ENCODE results near the gene WBP11. TPM values are rescaled to one million over a fixed set of nuclear protein-coding genes. Genes with fewer than 3 reads are reported as not detected.

The WBP11 gene
- 21.9 and 24.0 TPM in 2 replicates for total RNA-seq

GRCh38 chr12:14803011-14803829 is at the start of gene WBP11, which contains the start of gene C12orf60:
Gene WBP11, minus strand, starts transcription at chr12:14803478. Its CDS starts 2,095 bp downstream, at chr12:14801383.
Gene C12orf60, plus strand, starts transcription at chr12:14803670. Its CDS starts 19,266 bp downstream, at chr12:14822936.

GRCh38 chr12:14843425-14843887 is 40.2 kb upstream of the WBP11 start, which contains the start of gene ART4:
Gene ART4, minus strand, starts transcription at chr12:14843526. Its CDS starts 413 bp downstream, at chr12:14843113.

GRCh38 chr12:14814014-14814413 is 10.7 kb upstream of the WBP11 start, which contains the start of gene SMCO3:
Gene SMCO3, minus strand, starts transcription at chr12:14814182. Its CDS starts 7,502 bp downstream, at chr12:14806680.

Other genes starting within 250 kb of the WBP11 start
- gene PLBD1, start 235.6 kb downstream of the WBP11 start, total RNA-seq, result 2.6 and 4.2 TPM in 2 replicates
- not detected in 2 replicates for gene GUCY2C, start 106.9 kb downstream of the WBP11 start, total RNA-seq
- gene C12orf60, start 192 bp upstream of the WBP11 start, total RNA-seq, result 0.68 and 1.4 TPM in 2 replicates
- 1.7 and 7.6 TPM in 2 replicates for gene SMCO3, start 10.7 kb upstream of the WBP11 start, total RNA-seq
- 0.26 and 64.4 TPM in 2 replicates for gene ART4, start 40.0 kb upstream of the WBP11 start, total RNA-seq
- gene MGP, start 82.4 kb upstream of the WBP11 start, total RNA-seq, result 1,418 and 4,199 TPM in 2 replicates
- gene ERP27, start 135.1 kb upstream of the WBP11 start, total RNA-seq, result under 0.01 and 0.35 TPM in 2 replicates
- gene ARHGDIB, start 158.1 kb upstream of the WBP11 start, total RNA-seq, result 17.2 and 99.9 TPM in 2 replicates
- gene PDE6H, start 169.6 kb upstream of the WBP11 start, total RNA-seq, result not detected in 2 replicates